Heart left ventricle (tissue), 16 donors: ENCODE results near the gene CES4A. TPM values are rescaled to one million over a fixed set of nuclear protein-coding genes. Genes with fewer than 3 reads are reported as not detected.
"Not testable (repeated sequence)": the region's sequence is repeated elsewhere in the genome, so short reads cannot be mapped to it uniquely, and the experiment has no call there.

ENCODE experiments used
- ATAC-seq, 4 donors: fragments of 200-7000 bp; cut with Tn5 transposase; one replicate each; pipeline ENCODE4 v1.9.1; 2020 to 2022; ENCODE audit warnings: moderate library complexity in 4 of 4, mild to moderate bottlenecking in 3 of 4, moderate number of reproducible peaks in 1 of 4
- DNase-seq, 5 donors: peaks; one replicate each; pipeline ENCODE4 v3.0.0-alpha.2; 2020
- H3K27ac ChIP-seq, 12 donors: fragments of 200-600 bp; sonication (generic) in 4 of 12; one replicate each; pipeline versions ENCODE4 v1.5.0 to v1.8.0; 2016 to 2022; ENCODE audit warnings: mild to moderate bottlenecking in 2 of 12
- H3K27me3 ChIP-seq, 9 donors: fragments of 200-600 bp; sonication (generic) in 2 of 9; one replicate each; pipeline versions ENCODE4 v1.5.1 to v1.8.0; 2016 to 2022; ENCODE audit warnings: mild to moderate bottlenecking in 3 of 9
- H3K36me3 ChIP-seq, 9 donors: fragments of 200-600 bp; sonication (generic) in 2 of 9; one replicate each; pipeline versions ENCODE4 v1.5.0 to v1.8.0; 2018 to 2022; ENCODE audit warnings: mild to moderate bottlenecking in 2 of 9
- H3K4me1 ChIP-seq, 12 donors: fragments of 200-600 bp; sonication (generic) in 4 of 12; one replicate each; pipeline versions ENCODE4 v1.5.0 to v1.8.0; 2016 to 2022; ENCODE audit warnings: mild to moderate bottlenecking in 3 of 12
- H3K4me3 ChIP-seq, 12 donors: fragments of 200-600 bp; sonication (generic) in 4 of 12; one replicate each; pipeline versions ENCODE4 v1.5.0 to v1.8.0; 2017 to 2022; ENCODE audit warnings: mild to moderate bottlenecking in 9 of 12, moderate library complexity in 4 of 12
- H3K9me3 ChIP-seq, 12 donors: fragments of 200-600 bp; sonication (generic) in 4 of 12; one replicate each; pipeline versions ENCODE4 v1.5.0 to v1.8.0; 2016 to 2022; ENCODE audit warnings: mild to moderate bottlenecking in 1 of 12
- CTCF ChIP-seq, 12 donors: fragments of 200-600 bp; sonication (generic) in 4 of 12; IDR thresholded peaks; one replicate each; pipeline versions ENCODE4 v1.5.0 to v1.8.0; 2018 to 2022; ENCODE audit warnings: antibody characterized with exemption in 12 of 12, mild to moderate bottlenecking in 5 of 12
- POLR2A ChIP-seq, 2 donors: fragments of 450-650 bp; IDR thresholded peaks; one replicate each; pipeline ENCODE4 v1.6.1; 2017; ENCODE audit warnings: antibody characterized with exemption in 2 of 2, mild to moderate bottlenecking in 2 of 2, moderate library complexity in 2 of 2
- WGBS, 4 donors: extraction: QIAGEN DNeasy Blood & Tissue Kit in 2 of 4; methylation state at CpG; one replicate each; pipeline versions ENCODE4 v1.1.5 to v1.1.7; 2013 to 2018; 5-methylcytosine and 5-hydroxymethylcytosine counted together
- intact Hi-C, 10 donors: fragments of 100-400 bp; cut with DNase I; formaldehyde crosslinking; loops; one replicate each; pipeline versions ENCODE4 v1.11.1 to v1.14.2; 2022
- polyA plus RNA-seq, 2 donors: library from polyadenylated mRNA; stranded (reverse); fragments of 200-250 nt; gene quantifications; one replicate each; pipeline ENCODE4 v1.2.3, GENCODE V29; 2013
- total RNA-seq, 9 donors: library from RNA; depleted of rRNA in 2 of 9; stranded (reverse); fragments of >200 nt in 2 of 9; fragmentation: NEBNext Ultra II Directional in 3 of 9; extraction: Animal tissue kit (Norgen Biotek cat#: 25700) in 3 of 9; gene quantifications; one replicate each; pipeline versions ENCODE4 v1.1.0 to v1.2.4, GENCODE V29; 2016 to 2023
- donor health status: ischemic (EF 13 %, LVEDD 7.1; RV severe dilation, severe dysfunction).
- donor health status: healthy with polysubstance abuse.
- donor health status: DM: no; HTN: yes; CAD: no.
- donor health status: DM: no; HTN: no; CAD: no.
- donor health status: ischemic (EF 25% LVEDD 6.9; RV normal size, moderate dysfunction).
- donor health status: ischemic (EF 25% LVEDD 5.7; RV mildly dilated, moderate dysfunction).
- donor health status: healthy.
- donor health status: DM: yes; HTN: yes; CAD: no.
- donor health status: ischemic (EF 35%, LVEDD 5.7; RV mildly dilated, moderate dysfunction).
- donor health status: nonischemic (EF 11% LVEDD 7.7; RV severe dilation, severe dysfunction).
- donor health status: DM: yes; HTN: yes; CAD: no.
- donor health status: PGD.
- donor health status: ischemic (EF 29% LVEDD 5.4; RV normal size, mild dysfunction).
- donor health status: nonischemic (EF 23%, LVEDD 6.1; RV moderate dilation, normal function).

The CES4A gene
- total and polyA plus RNA-seq, 11 donors: 3.5 to 26.8 (median 8.1) TPM

- H3K36me3 ChIP-seq: no peaks in the 10 kb centered on the region
- no peak for TF ChIP-seq POLR2A (IDR thresholded peaks at IDR 0.05)
- TF ChIP-seq CTCF (IDR thresholded peaks at IDR 0.05): no peak
- DNase-seq (no peak), ATAC-seq (no peak)
- peaks cover 0 to 4% (median 0%) of the 10 kb centered on the region in 12 donors for H3K4me1 ChIP-seq
- H3K9me3 ChIP-seq: no peaks in the 10 kb centered on the region
- WGBS, 4 donors: 57 to 68% (median 63%) methylated on average over 9 of the region's 9 CpGs
- intact Hi-C loops: loop anchor here in 3 of 10 donors (10.0 kb wide), 1 partner anchor 212 kb away; the partner anchor contains the start of gene MATCAP1 (in 3 of the 3)
- no peaks in the 10 kb centered on the region for H3K27me3 ChIP-seq
- H3K4me3 ChIP-seq: no peak overlapping the region
- no peak overlapping the region for H3K27ac ChIP-seq
Observed at GRCh38 chr16:66972983-66973382, 15.4 kb upstream of the CES4A start.

GRCh38 chr16:66973716-66974115 lies 14.7 kb upstream of the CES4A start:
- Histone ChIP-seq H3K4me3 (no peak overlapping the region), H3K4me1 (peaks cover 0 to 6% (median 0%) of the 10 kb centered on the region in 12 donors), H3K9me3 (no peaks in the 10 kb centered on the region), H3K36me3 (no peaks in the 10 kb centered on the region), H3K27ac (no peak overlapping the region), H3K27me3 (no peaks in the 10 kb centered on the region)
- TF ChIP-seq CTCF (IDR thresholded peaks at IDR 0.05) (no peak), POLR2A (IDR thresholded peaks at IDR 0.05) (no peak)
- ATAC-seq (no peak), DNase-seq (no peak)
- intact Hi-C loops: loop anchor here in 3 of 10 donors (10.0 kb wide), 1 partner anchor 211 kb away; the partner anchor contains the start of gene MATCAP1 (in 3 of the 3)
- WGBS, 4 donors: 76 to 92% (median 88%) methylated on average over 6 of the region's 6 CpGs

GRCh38 chr16:66974156-66974931 lies 14.0 kb upstream of the CES4A start:
- not testable (repeated sequence) for H3K4me1 ChIP-seq, H3K4me3 ChIP-seq, H3K9me3 ChIP-seq, H3K27ac ChIP-seq, H3K27me3 ChIP-seq, DNase-seq, H3K36me3 ChIP-seq, ATAC-seq
- intact Hi-C loops: loop anchor here in 3 of 10 donors (10.0 kb wide), 1 partner anchor 210 kb away; the partner anchor contains the start of gene MATCAP1 (in 3 of the 3)
- 74 to 93% (median 90%) methylated on average over 4 to 32 of the region's 32 CpGs for WGBS, 4 donors

GRCh38 chr16:66974932-66975246 lies 13.5 kb upstream of the CES4A start:
- not testable (repeated sequence) for ATAC-seq, H3K4me1 ChIP-seq, H3K27me3 ChIP-seq, H3K27ac ChIP-seq, H3K4me3 ChIP-seq, H3K9me3 ChIP-seq, H3K36me3 ChIP-seq
- peak in 1 of 5 donors; percentile 28 for DNase-seq
- 58 to 74% (median 64%) methylated on average over 8 to 11 of the region's 11 CpGs for WGBS, 4 donors
- intact Hi-C loops: loop anchor here in 5 of 10 donors (5.0 to 10.0 kb wide), 3 partner anchors 127 to 210 kb away; partner anchors contain the start of genes MATCAP1 (in 3 of the 5) and PHAF1 (in 1 of the 5)

GRCh38 chr16:66975302-66975893 lies 13.0 kb upstream of the CES4A start:
- Histone ChIP-seq H3K4me1 (peaks cover 0 to 9% (median 0%) of the 10 kb centered on the region in 12 donors), H3K27me3 (no peaks in the 10 kb centered on the region), H3K9me3 (no peaks in the 10 kb centered on the region), H3K36me3 (no peaks in the 10 kb centered on the region), H3K27ac (no peak overlapping the region), H3K4me3 (no peak overlapping the region)
- intact Hi-C loops: loop anchor here in 5 of 10 donors (5.0 to 10.0 kb wide), 3 partner anchors 127 to 209 kb away; partner anchors contain the start of genes MATCAP1 (in 3 of the 5) and PHAF1 (in 1 of the 5)
- ATAC-seq (no peak), DNase-seq (peak in 1 of 5 donors; percentile 16)
- TF ChIP-seq POLR2A (IDR thresholded peaks at IDR 0.05) (no peak), CTCF (IDR thresholded peaks at IDR 0.05) (no peak)
- 87 to 90% (median 88%) methylated on average over 14 of the region's 14 CpGs for WGBS, 4 donors
